Suprapubic skin (tissue), 4 donors: ENCODE results near the gene OSBP2.

Source experiments
- POLR2A ChIP-seq, 2 donors: fragments of 450-650 bp; IDR thresholded peaks; one replicate each; pipeline ENCODE4 v1.6.1; 2017; ENCODE audit warnings: antibody characterized with exemption in 2 of 2, mild to moderate bottlenecking in 2 of 2, moderate library complexity in 2 of 2
- POLR2AphosphoS5 ChIP-seq, 3 donors: sonication (generic); formaldehyde crosslinking; IDR thresholded peaks; one replicate each; pipeline ENCODE4 v1.6.1; 2017; ENCODE audit warnings: antibody characterized with exemption in 3 of 3
- TF ChIP-seq, protein P1 (sequence below), 2 donors: fragments of 200-600 bp in 1 of 2; fragments of 450-650 bp in 1 of 2; sonication (generic) in 1 of 2; IDR thresholded peaks; one replicate each; pipeline ENCODE4 v1.5.1; 2016 to 2019; ENCODE audit warnings: antibody characterized with exemption in 2 of 2, mild to moderate bottlenecking in 1 of 2, moderate library complexity in 1 of 2

DNA sequence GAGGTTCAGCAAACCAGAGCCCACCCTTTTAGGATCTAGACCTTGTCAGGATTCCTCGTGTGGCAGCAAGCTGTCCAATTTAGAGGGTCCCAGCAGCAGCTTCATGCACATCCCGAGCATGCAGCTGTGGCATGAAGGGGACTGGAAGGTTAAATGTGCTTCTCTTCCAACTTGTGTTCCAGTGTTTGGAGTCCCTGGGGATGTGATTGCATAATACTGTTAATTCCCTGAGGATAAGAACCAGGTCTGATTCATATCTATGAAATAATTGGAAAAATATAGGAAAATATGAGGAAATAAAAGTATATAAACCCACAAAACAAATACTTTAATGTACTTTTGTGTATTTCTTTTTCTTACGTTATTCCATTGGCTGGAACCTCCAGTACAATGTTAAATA is 143.4 kb downstream of the OSBP2 start:
- TF ChIP-seq, protein P1, sequence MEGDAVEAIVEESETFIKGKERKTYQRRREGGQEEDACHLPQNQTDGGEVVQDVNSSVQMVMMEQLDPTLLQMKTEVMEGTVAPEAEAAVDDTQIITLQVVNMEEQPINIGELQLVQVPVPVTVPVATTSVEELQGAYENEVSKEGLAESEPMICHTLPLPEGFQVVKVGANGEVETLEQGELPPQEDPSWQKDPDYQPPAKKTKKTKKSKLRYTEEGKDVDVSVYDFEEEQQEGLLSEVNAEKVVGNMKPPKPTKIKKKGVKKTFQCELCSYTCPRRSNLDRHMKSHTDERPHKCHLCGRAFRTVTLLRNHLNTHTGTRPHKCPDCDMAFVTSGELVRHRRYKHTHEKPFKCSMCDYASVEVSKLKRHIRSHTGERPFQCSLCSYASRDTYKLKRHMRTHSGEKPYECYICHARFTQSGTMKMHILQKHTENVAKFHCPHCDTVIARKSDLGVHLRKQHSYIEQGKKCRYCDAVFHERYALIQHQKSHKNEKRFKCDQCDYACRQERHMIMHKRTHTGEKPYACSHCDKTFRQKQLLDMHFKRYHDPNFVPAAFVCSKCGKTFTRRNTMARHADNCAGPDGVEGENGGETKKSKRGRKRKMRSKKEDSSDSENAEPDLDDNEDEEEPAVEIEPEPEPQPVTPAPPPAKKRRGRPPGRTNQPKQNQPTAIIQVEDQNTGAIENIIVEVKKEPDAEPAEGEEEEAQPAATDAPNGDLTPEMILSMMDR (IDR thresholded peaks at IDR 0.05): no peak
- TF ChIP-seq POLR2AphosphoS5 (IDR thresholded peaks at IDR 0.05) (no peak), POLR2A (IDR thresholded peaks at IDR 0.05) (no peak)
